ENCODE results near the gene PRPS1.

The PRPS1 gene

DNA sequence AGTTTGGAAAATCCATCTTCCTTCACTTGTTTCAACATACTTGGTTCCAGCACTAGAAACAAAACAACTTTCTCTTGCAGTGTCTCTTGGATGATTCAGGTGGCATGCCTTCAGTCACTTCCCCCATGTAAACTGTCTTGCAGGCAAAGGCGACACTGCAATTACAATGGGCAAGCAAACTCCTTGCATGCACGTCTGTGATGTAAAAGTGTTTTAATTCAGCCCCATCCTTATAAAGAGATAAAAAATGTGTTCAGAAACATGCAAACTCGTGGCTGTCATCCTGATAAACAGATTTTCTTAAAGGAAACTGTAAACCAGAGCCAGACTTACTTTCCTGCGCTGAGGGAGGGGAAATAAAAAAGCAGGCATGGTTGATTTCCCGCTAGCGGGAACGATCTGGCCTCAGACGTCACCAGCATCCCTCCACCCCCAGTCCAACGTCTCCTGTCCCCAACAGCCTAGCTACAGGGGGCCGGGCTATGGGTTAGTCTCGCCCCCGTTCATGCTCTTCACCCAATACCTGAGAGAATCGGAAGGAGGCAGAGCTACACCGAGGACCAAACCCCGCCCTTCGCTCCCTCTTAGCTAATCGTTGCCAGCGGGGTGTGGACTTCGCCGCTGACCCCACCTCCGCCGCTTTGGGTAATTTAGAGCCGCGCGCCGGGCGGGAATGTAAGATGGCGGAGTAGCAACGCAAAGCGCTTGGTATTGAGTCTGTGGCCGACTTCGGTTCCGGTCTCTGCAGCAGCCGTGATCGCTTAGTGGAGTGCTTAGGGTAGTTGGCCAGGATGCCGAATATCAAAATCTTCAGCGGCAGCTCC is at the start of gene PRPS1:
PRPS1 (plus strand) TSS at position 673 of the 824 bp plus-strand sequence; CDS start at position 792, 119 bp downstream.
- Histone ChIP-seq H3K36me3 (ENCODE audit: control insufficient read depth, insufficient read depth, low read length) (peaks cover 9% of the 10 kb centered on the region; the same call in 1 of the 2 replicates), H3K9ac (ENCODE audit: low read length) (peak within 1 kb of the TSS; percentile 94), H3K27me3 (ENCODE audit: control insufficient read depth, insufficient read depth, low read length) (no peaks in the 10 kb centered on the region; the same call in 1 of the 2 replicates), H3K4me3 (ENCODE audit: low read depth, low read length) (peak within 1 kb of the TSS; percentile 89), H3K9me3 (ENCODE audit: control insufficient read depth, insufficient read depth, low read depth, low read length) (no peaks in the 10 kb centered on the region; the same call in 1 of the 2 replicates), H3K27ac (ENCODE audit: low read depth, low read length) (peak within 1 kb of the TSS; percentile 81; the same call in 1 of the 2 replicates), H3K4me1 (ENCODE audit: control insufficient read depth, insufficient read depth, low read length) (peaks cover 13% of the 10 kb centered on the region)

DNA sequence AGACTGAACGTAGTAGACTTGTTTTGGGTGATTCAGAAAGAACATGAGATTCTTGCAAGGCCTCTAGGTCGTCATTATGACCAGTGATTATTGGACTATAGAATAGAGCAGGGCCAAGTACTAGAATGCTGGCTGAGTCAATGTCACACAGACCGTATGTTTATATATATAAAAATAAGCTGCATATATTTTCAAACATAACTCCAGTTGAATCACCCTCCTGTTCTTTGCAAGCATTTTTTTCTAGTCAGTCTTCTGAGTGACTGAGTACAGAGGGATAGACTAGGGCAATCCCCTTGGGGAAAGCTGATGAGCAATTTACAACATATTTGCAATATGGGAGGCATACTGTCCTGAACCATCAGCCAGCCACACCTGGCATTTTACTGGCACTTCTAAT is 48.4 kb upstream of the PRPS1 start:
- Histone ChIP-seq H3K27ac (ENCODE audit: low read depth, low read length) (no peak overlapping the region), H3K9me3 (ENCODE audit: control insufficient read depth, insufficient read depth, low read depth, low read length) (peaks cover 5% of the 10 kb centered on the region; the same call in 1 of the 2 replicates), H3K9ac (ENCODE audit: low read length) (no peak overlapping the region), H3K36me3 (ENCODE audit: control insufficient read depth, insufficient read depth, low read length) (no peaks in the 10 kb centered on the region), H3K4me1 (ENCODE audit: control insufficient read depth, insufficient read depth, low read length) (no peaks in the 10 kb centered on the region; the same call in 1 of the 2 replicates), H3K27me3 (ENCODE audit: control insufficient read depth, insufficient read depth, low read length) (peaks cover 7% of the 10 kb centered on the region; the same call in 1 of the 2 replicates), H3K4me3 (ENCODE audit: low read depth, low read length) (no peak overlapping the region)

DNA sequence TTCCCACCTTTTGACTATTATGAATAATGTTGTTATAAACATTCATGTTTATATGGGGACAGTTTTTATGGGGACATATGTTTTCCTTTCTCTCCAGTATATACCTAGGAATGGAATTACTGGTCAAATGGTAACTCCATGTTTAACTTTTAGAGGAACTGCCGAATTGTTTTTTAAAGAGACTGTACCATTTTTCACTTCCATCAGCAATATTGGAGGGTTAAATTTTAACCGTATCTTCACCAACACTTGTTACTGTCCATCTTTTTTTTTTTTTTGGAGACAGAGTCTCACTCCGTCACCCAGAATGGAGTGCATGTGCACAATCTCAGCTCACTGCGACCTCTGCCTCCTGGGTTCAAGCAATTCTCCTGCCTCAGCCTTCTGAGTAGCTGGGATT is 46.4 kb upstream of the PRPS1 start:
- no peaks in the 10 kb centered on the region for H3K36me3 ChIP-seq (ENCODE audit: control insufficient read depth, insufficient read depth, low read length)
- no peak overlapping the region for H3K27ac ChIP-seq (ENCODE audit: low read depth, low read length)
- peaks cover 5% of the 10 kb centered on the region; the same call in 1 of the 2 replicates for H3K9me3 ChIP-seq (ENCODE audit: control insufficient read depth, insufficient read depth, low read depth, low read length)
- no peak overlapping the region for H3K9ac ChIP-seq (ENCODE audit: low read length)
- H3K4me1 ChIP-seq (ENCODE audit: control insufficient read depth, insufficient read depth, low read length), result no peaks in the 10 kb centered on the region; the same call in 1 of the 2 replicates
- no peak overlapping the region for H3K4me3 ChIP-seq (ENCODE audit: low read depth, low read length)
- H3K27me3 ChIP-seq (ENCODE audit: control insufficient read depth, insufficient read depth, low read length), result no peaks in the 10 kb centered on the region; the same call in 1 of the 2 replicates

DNA sequence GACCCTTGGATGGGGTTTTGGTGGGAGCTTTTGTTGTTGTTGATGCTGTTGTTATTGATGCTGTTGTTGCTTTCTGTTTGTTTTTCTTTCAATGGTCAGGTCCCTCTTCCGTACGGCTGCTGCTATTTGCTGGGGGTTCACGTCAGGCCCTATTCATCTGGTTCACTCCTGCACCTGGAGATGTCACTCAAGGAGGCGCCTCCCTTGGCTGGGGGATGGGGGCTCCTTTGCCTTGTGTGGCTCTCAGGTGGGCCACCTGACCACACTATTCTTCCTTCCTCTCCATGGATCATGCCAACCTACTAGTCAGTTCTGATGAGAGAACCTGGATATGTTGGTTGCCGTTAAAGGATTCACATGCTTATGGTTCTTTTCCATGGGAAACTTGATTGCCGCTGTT is 39.1 kb upstream of the PRPS1 start:
- no peak overlapping the region for H3K4me3 ChIP-seq (ENCODE audit: low read depth, low read length)
- H3K36me3 ChIP-seq (ENCODE audit: control insufficient read depth, insufficient read depth, low read length), result no peaks in the 10 kb centered on the region
- no peak overlapping the region for H3K27ac ChIP-seq (ENCODE audit: low read depth, low read length)
- no peaks in the 10 kb centered on the region for H3K4me1 ChIP-seq (ENCODE audit: control insufficient read depth, insufficient read depth, low read length)
- H3K27me3 ChIP-seq (ENCODE audit: control insufficient read depth, insufficient read depth, low read length), result no peaks in the 10 kb centered on the region; the same call in 1 of the 2 replicates
- H3K9ac ChIP-seq (ENCODE audit: low read length), result no peak overlapping the region
- H3K9me3 ChIP-seq (ENCODE audit: control insufficient read depth, insufficient read depth, low read depth, low read length), result no peaks in the 10 kb centered on the region

DNA sequence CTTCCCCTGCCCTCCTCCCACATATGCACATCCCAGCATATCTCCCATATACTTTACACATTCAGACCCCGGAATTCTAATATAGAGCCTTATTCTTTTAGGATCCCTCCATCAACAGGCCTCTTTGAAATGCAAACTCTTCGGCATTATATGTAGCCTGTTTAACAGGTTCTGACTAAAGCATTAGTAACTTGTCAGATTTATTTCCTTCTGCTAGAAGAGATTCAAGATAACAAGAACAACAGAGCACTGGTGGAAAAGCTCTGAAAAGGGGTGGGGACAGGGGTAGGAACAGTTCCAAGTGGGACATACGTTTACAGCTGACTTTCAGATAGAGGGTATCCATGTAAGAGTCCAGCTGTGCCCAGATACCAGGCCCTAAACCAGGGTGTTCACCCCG is 31.7 kb upstream of the PRPS1 start:
- Histone ChIP-seq H3K27ac (ENCODE audit: low read depth, low read length) (no peak overlapping the region), H3K9ac (ENCODE audit: low read length) (no peak overlapping the region), H3K9me3 (ENCODE audit: control insufficient read depth, insufficient read depth, low read depth, low read length) (no peaks in the 10 kb centered on the region), H3K4me1 (ENCODE audit: control insufficient read depth, insufficient read depth, low read length) (peaks cover 19% of the 10 kb centered on the region), H3K4me3 (ENCODE audit: low read depth, low read length) (no peak overlapping the region), H3K27me3 (ENCODE audit: control insufficient read depth, insufficient read depth, low read length) (peaks cover 9% of the 10 kb centered on the region; the same call in 1 of the 2 replicates), H3K36me3 (ENCODE audit: control insufficient read depth, insufficient read depth, low read length) (no peaks in the 10 kb centered on the region)

DNA sequence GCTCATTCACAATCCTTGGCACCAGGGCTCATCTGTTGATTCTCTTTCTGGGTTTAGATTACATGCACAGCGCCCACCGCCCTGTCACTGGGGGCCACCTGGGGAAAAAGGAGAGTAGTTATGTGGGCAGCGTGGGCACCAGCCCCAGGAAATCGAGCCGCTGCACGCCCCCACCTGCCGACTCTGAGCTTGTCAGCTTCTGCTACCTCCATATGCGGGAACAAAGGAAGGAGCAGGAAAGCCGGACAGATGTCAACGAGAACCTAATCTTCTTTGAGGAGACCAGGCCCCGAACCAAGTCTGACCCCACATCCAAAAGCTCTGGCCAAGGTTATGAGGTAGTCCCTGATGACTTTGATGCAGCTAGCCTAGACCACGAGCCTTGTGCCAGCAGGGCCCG is 31.0 kb upstream of the PRPS1 start:
- H3K27me3 ChIP-seq (ENCODE audit: control insufficient read depth, insufficient read depth, low read length), result peaks cover 9% of the 10 kb centered on the region; the same call in 1 of the 2 replicates
- H3K27ac ChIP-seq (ENCODE audit: low read depth, low read length), result no peak overlapping the region
- H3K9ac ChIP-seq (ENCODE audit: low read length), result no peak overlapping the region

DNA sequence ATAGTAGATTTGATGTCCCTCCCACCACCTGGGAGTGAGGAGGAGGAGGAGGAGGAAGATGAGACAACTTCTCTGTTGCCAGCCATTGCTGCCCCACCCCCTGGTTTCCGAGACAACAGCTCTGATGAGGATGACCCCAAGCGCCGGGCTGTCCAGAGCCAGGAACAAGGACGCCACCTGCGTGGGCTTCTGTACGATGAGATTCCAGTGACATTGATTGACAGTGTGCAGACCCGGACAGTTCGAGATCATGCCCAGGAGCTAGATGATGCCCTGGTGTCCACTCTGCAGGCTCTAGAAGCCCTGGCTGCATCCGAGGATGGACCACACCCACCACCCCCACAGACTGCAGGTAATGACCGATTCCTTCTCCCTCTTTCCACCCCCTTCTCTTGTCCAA is 30.5 kb upstream of the PRPS1 start:
- H3K27me3 ChIP-seq (ENCODE audit: control insufficient read depth, insufficient read depth, low read length), result peaks cover 9% of the 10 kb centered on the region; the same call in 1 of the 2 replicates
- peaks cover 19% of the 10 kb centered on the region for H3K4me1 ChIP-seq (ENCODE audit: control insufficient read depth, insufficient read depth, low read length)
- no peak overlapping the region for H3K4me3 ChIP-seq (ENCODE audit: low read depth, low read length)
- no peaks in the 10 kb centered on the region for H3K36me3 ChIP-seq (ENCODE audit: control insufficient read depth, insufficient read depth, low read length)
- H3K27ac ChIP-seq (ENCODE audit: low read depth, low read length), result no peak overlapping the region
- H3K9me3 ChIP-seq (ENCODE audit: control insufficient read depth, insufficient read depth, low read depth, low read length), result no peaks in the 10 kb centered on the region
- no peak overlapping the region for H3K9ac ChIP-seq (ENCODE audit: low read length)

More for the DNA sequence above, 31.0 kb upstream of the PRPS1 start:
- H3K9me3 ChIP-seq (ENCODE audit: control insufficient read depth, insufficient read depth, low read depth, low read length), result no peaks in the 10 kb centered on the region
- H3K4me1 ChIP-seq (ENCODE audit: control insufficient read depth, insufficient read depth, low read length), result peaks cover 19% of the 10 kb centered on the region
- H3K36me3 ChIP-seq (ENCODE audit: control insufficient read depth, insufficient read depth, low read length), result no peaks in the 10 kb centered on the region
- no peak overlapping the region for H3K4me3 ChIP-seq (ENCODE audit: low read depth, low read length)

DNA sequence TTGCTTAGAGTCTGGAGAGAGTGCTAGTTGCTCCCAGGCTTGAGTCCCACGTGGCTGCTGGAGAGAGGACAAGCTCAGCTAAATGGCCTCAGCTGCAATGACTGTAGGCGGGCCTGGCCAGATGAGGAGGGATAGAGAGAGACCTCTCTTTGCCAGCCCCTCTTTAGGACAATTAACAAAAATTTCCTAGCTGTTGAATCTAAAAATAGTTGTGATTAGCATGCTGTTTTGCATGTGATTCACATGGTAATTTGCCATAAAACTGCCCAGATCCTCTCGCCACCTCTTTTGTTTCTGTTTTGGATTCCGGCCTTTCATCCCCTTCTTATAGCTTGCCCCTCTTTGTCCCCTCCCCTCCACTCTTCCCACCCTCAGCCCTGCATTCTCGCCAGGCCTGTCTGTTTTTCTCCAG is 28.9 kb upstream of the PRPS1 start:
- H3K27ac ChIP-seq (ENCODE audit: low read depth, low read length), result no peak overlapping the region
- peaks cover 19% of the 10 kb centered on the region for H3K4me1 ChIP-seq (ENCODE audit: control insufficient read depth, insufficient read depth, low read length)
- no peak overlapping the region for H3K9ac ChIP-seq (ENCODE audit: low read length)
- H3K4me3 ChIP-seq (ENCODE audit: low read depth, low read length), result no peak overlapping the region
- H3K36me3 ChIP-seq (ENCODE audit: control insufficient read depth, insufficient read depth, low read length), result no peaks in the 10 kb centered on the region
- H3K9me3 ChIP-seq (ENCODE audit: control insufficient read depth, insufficient read depth, low read depth, low read length), result no peaks in the 10 kb centered on the region
- H3K27me3 ChIP-seq (ENCODE audit: control insufficient read depth, insufficient read depth, low read length), result peaks cover 9% of the 10 kb centered on the region; the same call in 1 of the 2 replicates

DNA sequence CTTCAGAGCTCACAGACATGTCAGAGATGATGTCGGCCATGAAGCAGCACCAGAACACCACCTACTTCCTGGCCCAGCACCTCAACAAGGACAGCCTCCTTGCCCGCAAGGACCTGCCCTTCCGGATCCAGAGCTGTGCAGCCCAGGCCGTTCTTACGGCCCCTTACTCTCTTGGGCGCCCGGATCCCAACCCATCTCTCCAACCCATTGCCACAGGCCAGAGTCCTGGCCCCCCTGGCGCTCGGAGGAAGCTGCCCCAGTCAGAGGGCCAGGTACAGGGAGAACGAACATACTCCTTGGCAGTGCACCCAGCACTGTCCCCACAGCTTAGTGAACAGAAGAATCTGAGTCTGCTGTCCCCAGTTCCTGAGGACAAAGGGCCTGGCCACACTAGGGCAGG is 27.9 kb upstream of the PRPS1 start:
- no peak overlapping the region for H3K9ac ChIP-seq (ENCODE audit: low read length)
- H3K9me3 ChIP-seq (ENCODE audit: control insufficient read depth, insufficient read depth, low read depth, low read length), result no peaks in the 10 kb centered on the region
- H3K4me1 ChIP-seq (ENCODE audit: control insufficient read depth, insufficient read depth, low read length), result peaks cover 19% of the 10 kb centered on the region
- H3K27me3 ChIP-seq (ENCODE audit: control insufficient read depth, insufficient read depth, low read length), result peaks cover 11% of the 10 kb centered on the region; the same call in 1 of the 2 replicates
- no peak overlapping the region for H3K4me3 ChIP-seq (ENCODE audit: low read depth, low read length)
- no peaks in the 10 kb centered on the region for H3K36me3 ChIP-seq (ENCODE audit: control insufficient read depth, insufficient read depth, low read length)
- H3K27ac ChIP-seq (ENCODE audit: low read depth, low read length), result no peak overlapping the region

DNA sequence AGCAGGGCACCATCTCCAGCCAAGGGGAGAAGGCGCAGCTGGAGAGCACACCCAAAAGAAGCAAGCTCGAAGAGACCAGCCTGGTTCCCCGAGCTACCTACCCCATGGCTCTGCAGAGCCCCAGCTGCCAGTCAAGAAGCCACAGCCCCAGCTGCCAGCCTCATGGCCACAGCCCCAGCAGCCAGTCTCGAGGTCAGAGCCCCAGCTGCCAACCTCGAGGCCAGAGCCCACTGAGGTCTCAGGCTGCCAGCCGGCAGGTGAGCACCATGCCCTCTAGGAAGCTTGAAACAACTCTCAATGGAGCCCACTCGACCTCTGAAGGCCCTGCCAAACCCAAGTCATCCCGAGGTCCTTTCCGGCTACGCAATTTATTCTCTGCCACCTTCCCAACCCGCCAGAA is 27.0 kb upstream of the PRPS1 start:
- H3K27me3 ChIP-seq (ENCODE audit: control insufficient read depth, insufficient read depth, low read length), result peaks cover 11% of the 10 kb centered on the region; the same call in 1 of the 2 replicates
- H3K4me1 ChIP-seq (ENCODE audit: control insufficient read depth, insufficient read depth, low read length), result peaks cover 18% of the 10 kb centered on the region
- no peak overlapping the region for H3K9ac ChIP-seq (ENCODE audit: low read length)
- H3K27ac ChIP-seq (ENCODE audit: low read depth, low read length), result no peak overlapping the region
- H3K36me3 ChIP-seq (ENCODE audit: control insufficient read depth, insufficient read depth, low read length), result no peaks in the 10 kb centered on the region
- H3K4me3 ChIP-seq (ENCODE audit: low read depth, low read length), result no peak overlapping the region
- H3K9me3 ChIP-seq (ENCODE audit: control insufficient read depth, insufficient read depth, low read depth, low read length), result no peaks in the 10 kb centered on the region

DNA sequence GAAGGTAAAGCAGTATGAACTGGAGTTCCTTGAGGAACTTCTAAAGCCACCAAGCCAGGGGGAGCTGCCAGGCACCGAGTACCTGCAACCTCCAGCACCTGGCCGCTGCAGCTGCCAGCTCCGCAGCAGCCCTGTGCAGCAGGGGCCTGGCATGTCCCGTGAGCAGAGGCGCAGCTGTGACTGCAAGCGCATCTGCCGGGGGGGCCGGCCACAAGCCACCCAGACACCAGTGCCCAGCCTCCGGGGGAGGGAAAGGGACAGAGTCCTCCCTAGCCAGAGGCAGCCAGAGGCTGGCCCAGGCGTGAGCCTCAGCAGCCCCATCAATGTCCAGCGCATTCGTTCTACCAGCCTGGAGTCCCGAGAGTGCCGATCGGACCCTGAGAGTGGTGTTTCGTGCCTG is 26.6 kb upstream of the PRPS1 start:
- H3K9ac ChIP-seq (ENCODE audit: low read length), result no peak overlapping the region
- H3K27ac ChIP-seq (ENCODE audit: low read depth, low read length), result no peak overlapping the region
- no peak overlapping the region for H3K4me3 ChIP-seq (ENCODE audit: low read depth, low read length)
- peaks cover 14% of the 10 kb centered on the region for H3K4me1 ChIP-seq (ENCODE audit: control insufficient read depth, insufficient read depth, low read length)
- H3K27me3 ChIP-seq (ENCODE audit: control insufficient read depth, insufficient read depth, low read length), result peaks cover 15% of the 10 kb centered on the region; the same call in 1 of the 2 replicates
- H3K36me3 ChIP-seq (ENCODE audit: control insufficient read depth, insufficient read depth, low read length), result no peaks in the 10 kb centered on the region
- no peaks in the 10 kb centered on the region for H3K9me3 ChIP-seq (ENCODE audit: control insufficient read depth, insufficient read depth, low read depth, low read length)

Data from HUES6 (cell line).